ENCODE results near the gene CNNM3.

The CNNM3 gene

DNA sequence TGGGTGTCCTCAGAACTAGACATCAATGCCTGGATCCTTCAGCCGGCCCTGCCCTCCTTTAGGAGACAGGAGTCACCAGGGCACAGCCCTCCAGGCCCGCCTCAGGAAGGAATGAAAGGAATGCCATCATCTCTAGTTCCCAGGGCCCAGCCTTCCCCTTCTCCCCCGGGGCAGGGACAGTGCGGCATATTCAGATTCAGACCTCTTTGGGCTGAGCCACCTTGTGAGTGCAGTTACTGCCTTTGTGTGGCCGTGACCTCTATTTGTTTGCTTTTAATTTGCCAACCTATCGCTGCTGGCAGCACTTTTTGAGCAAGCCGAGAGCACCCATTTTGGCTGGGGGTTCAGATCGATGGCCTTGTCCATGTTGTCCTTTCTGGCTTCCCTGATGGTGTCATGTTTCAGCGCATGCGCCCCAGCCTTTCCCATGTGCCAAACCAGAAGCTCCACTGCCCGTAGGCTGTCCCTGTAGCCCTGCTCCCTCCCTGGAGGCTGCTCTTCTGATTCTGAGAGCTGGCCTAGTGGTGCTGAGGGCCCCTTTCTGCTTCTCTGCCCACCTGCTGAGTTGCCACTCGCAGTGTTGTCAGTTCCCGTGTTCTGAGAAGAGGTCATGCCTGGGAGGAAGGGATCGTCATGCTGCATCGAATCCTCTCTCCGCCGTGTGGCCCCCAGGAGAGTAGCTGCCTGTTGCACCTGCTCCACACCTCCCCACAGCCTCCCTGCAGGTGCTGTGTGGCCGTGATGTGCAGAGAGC is 16.9 kb downstream of the CNNM3 start:
- Mint-ChIP-seq H3K4me1 (ENCODE audit: low read depth) (no peaks in the 10 kb centered on the region), H3K27me3 (ENCODE audit: low read depth) (no peaks in the 10 kb centered on the region), H3K9me3 (no peaks in the 10 kb centered on the region), H3K36me3 (ENCODE audit: low read depth) (peaks cover 53% of the 10 kb centered on the region), H3K4me3 (no peak overlapping the region), H3K27ac (no peak overlapping the region)
- no peak for DNase-seq (ENCODE audit: low spot score)

- Mint-ChIP-seq H3K27me3 (ENCODE audit: low read depth) (no peaks in the 10 kb centered on the region), H3K36me3 (ENCODE audit: low read depth) (peaks cover 36% of the 10 kb centered on the region), H3K4me1 (ENCODE audit: low read depth) (peaks cover 8% of the 10 kb centered on the region)
Measured at GRCh38 chr2:96835830-96836229, 19.8 kb downstream of the CNNM3 start.

DNA sequence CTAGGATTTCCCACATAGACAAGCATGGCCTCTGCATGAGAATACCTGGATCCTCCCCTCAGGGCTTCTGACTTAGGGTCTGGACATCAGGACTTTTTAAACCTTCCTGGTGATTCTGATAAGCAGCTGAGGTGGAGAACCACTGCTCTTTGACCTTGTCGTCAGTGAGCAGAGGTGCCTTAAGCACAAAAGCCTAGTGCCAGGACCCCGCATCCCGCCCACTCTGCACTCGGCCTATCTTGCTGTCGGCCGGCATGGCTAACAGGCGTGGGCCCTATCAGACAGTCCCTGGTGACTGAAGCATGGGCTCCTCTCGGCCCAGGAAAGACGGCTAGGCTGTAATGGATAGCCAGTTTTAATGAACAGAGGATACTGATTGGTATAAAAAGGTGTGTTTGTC is 21.5 kb downstream of the CNNM3 start:
- no peak for DNase-seq (ENCODE audit: low spot score)
- H3K27me3 Mint-ChIP-seq (ENCODE audit: low read depth) = no peaks in the 10 kb centered on the region
- no peak overlapping the region for H3K4me3 Mint-ChIP-seq
- peaks cover 8% of the 10 kb centered on the region for H3K4me1 Mint-ChIP-seq (ENCODE audit: low read depth)
- no peaks in the 10 kb centered on the region for H3K9me3 Mint-ChIP-seq
- H3K36me3 Mint-ChIP-seq (ENCODE audit: low read depth) = peaks cover 29% of the 10 kb centered on the region
- H3K27ac Mint-ChIP-seq = no peak overlapping the region

More at GRCh38 chr2:96835830-96836229, 19.8 kb downstream of the CNNM3 start:
- Mint-ChIP-seq H3K4me3 (no peak overlapping the region), H3K27ac (no peak overlapping the region), H3K9me3 (no peaks in the 10 kb centered on the region)
- DNase-seq (ENCODE audit: low spot score) = no peak

DNA sequence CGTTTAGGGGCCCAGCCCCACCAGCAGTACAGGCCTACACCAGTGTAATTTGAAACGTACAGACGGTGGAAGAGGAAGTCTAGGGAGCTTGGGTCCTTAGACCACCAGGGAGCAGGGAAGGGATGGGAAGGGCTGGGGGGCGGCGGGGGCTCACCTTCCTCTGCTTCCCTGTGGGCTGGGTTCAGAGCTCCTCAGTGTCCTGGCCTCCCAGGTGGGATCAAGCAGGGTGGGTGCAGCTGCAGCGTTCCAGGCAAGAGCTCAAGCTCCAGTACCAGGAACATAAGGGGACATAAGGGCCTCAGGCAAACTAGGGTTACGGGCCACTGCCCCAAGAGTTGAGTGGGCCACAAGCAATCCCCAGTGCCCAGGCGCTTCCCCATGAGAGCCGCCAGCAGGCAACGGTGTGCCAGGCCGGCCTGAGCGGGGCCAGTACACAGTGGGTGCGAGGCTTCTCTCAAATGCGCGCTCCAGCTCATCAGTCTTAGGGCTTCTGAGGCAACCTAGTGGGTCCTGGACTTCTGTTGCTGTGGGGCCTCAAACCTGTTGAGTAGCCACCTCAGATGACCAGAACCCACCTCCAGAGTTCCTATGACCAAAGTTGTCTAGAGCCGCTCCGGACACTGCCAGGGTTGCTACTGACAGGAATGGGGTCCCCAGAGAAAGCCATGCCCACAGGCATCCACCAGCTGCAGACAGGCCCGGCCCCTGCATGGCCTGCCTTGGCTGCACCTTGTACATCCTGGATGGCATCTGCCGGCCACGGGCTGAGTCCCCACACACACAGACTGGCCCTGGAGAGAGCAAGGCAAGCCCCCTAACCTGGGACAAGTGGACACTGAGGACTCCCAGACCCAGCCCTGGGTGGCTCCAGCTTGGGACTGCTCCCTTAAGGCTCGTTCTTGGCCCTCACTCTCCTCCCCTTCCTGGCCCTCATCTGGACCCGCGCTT is 22.6 kb downstream of the CNNM3 start:
- Mint-ChIP-seq H3K27me3 (ENCODE audit: low read depth) (no peaks in the 10 kb centered on the region), H3K36me3 (ENCODE audit: low read depth) (peaks cover 24% of the 10 kb centered on the region), H3K27ac (peak overlapping the region; percentile 81), H3K9me3 (no peaks in the 10 kb centered on the region), H3K4me1 (ENCODE audit: low read depth) (peaks cover 12% of the 10 kb centered on the region), H3K4me3 (peak overlapping the region; percentile 64)
- no peak for DNase-seq (ENCODE audit: low spot score)

GRCh38 chr2:96839293-96839874 is 23.3 kb downstream of the CNNM3 start:
- Mint-ChIP-seq H3K27ac (peak overlapping the region; percentile 81), H3K4me1 (ENCODE audit: low read depth) (peaks cover 12% of the 10 kb centered on the region), H3K4me3 (peak overlapping the region; percentile 64), H3K36me3 (ENCODE audit: low read depth) (peaks cover 25% of the 10 kb centered on the region), H3K27me3 (ENCODE audit: low read depth) (no peaks in the 10 kb centered on the region), H3K9me3 (no peaks in the 10 kb centered on the region)
- DNase-seq (ENCODE audit: low spot score) = peak; percentile 82

DNA sequence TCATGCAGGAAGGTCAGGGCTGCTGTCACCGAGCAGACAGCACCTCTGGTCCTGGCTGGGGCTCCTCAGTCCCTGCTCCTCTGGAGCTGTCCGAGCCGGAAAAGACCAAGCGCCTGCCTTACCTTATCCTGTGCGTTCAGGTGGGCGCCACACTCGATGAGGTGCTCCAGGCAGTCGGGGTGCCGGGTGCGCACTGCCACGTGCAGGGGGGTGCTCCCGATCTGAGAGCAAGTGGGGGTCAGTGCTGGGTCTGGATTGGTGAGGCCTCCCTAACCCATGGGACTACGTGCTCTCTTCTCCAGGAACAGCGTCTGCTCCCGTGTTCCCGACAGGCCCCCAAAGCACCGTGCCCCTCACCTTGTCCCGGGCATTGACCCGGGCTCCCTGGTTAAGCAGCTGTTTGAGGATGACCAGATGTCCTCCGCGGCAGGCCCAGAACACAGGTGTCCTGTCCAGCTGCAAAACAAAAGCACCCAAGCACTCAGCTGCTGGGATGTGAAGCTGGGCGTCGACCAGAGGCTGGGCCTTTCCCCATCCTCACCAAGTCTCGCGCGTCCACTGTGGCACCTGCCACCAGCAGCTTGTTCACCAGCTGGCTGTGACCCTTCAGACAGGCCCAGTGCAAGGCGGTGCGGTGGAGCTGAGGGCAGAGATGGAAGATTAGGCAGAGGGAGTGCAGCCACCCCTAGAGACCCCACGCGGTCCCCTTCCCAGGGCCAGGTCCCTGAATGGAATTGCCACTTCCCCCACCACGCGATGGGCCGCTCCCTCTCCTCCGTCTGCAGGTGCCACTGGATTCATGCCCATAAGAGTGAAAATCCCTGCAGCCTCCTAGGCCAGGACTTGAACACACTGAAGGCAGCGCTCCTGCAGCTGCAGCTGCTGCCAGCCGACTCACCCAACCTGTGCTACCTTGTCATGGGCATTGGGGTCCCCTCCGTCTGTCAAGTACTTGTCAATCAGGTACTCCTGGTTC is 24.1 kb downstream of the CNNM3 start:
- no peak for DNase-seq (ENCODE audit: low spot score)
- Mint-ChIP-seq H3K9me3 (no peaks in the 10 kb centered on the region), H3K27ac (peak overlapping the region; percentile 31), H3K4me1 (ENCODE audit: low read depth) (peaks cover 12% of the 10 kb centered on the region), H3K4me3 (peak overlapping the region; percentile 24), H3K36me3 (ENCODE audit: low read depth) (peaks cover 22% of the 10 kb centered on the region), H3K27me3 (ENCODE audit: low read depth) (no peaks in the 10 kb centered on the region)

GRCh38 chr2:96841701-96842495 is 25.8 kb downstream of the CNNM3 start:
- Mint-ChIP-seq H3K27ac (no peak overlapping the region), H3K4me3 (no peak overlapping the region), H3K36me3 (ENCODE audit: low read depth) (peaks cover 25% of the 10 kb centered on the region), H3K9me3 (no peaks in the 10 kb centered on the region), H3K4me1 (ENCODE audit: low read depth) (peaks cover 12% of the 10 kb centered on the region), H3K27me3 (ENCODE audit: low read depth) (no peaks in the 10 kb centered on the region)
- no peak for DNase-seq (ENCODE audit: low spot score)

GRCh38 chr2:96842600-96842999 is 26.5 kb downstream of the CNNM3 start:
- no peak for DNase-seq (ENCODE audit: low spot score)
- H3K27ac Mint-ChIP-seq = no peak overlapping the region
- H3K4me1 Mint-ChIP-seq (ENCODE audit: low read depth) = peaks cover 12% of the 10 kb centered on the region
- H3K9me3 Mint-ChIP-seq = no peaks in the 10 kb centered on the region
- H3K36me3 Mint-ChIP-seq (ENCODE audit: low read depth) = peaks cover 26% of the 10 kb centered on the region
- no peak overlapping the region for H3K4me3 Mint-ChIP-seq
- H3K27me3 Mint-ChIP-seq (ENCODE audit: low read depth) = no peaks in the 10 kb centered on the region

- no peak within 1 kb of the TSS for H3K4me3 Mint-ChIP-seq
- H3K27ac Mint-ChIP-seq = peak within 1 kb of the TSS; percentile 62
- no peak for DNase-seq (ENCODE audit: low spot score)
- H3K9me3 Mint-ChIP-seq = no peaks in the 10 kb centered on the region
- H3K36me3 Mint-ChIP-seq (ENCODE audit: low read depth) = peaks cover 32% of the 10 kb centered on the region
- no peaks in the 10 kb centered on the region for H3K27me3 Mint-ChIP-seq (ENCODE audit: low read depth)
- peaks cover 12% of the 10 kb centered on the region for H3K4me1 Mint-ChIP-seq (ENCODE audit: low read depth)
Measured at GRCh38 chr2:96843538-96844268, 27.6 kb downstream of the CNNM3 start, which contains the start of gene ANKRD23. Gene ANKRD23, minus strand, starts transcription at chr2:96844021. Its CDS starts 29 bp downstream, at chr2:96843992.

DNA sequence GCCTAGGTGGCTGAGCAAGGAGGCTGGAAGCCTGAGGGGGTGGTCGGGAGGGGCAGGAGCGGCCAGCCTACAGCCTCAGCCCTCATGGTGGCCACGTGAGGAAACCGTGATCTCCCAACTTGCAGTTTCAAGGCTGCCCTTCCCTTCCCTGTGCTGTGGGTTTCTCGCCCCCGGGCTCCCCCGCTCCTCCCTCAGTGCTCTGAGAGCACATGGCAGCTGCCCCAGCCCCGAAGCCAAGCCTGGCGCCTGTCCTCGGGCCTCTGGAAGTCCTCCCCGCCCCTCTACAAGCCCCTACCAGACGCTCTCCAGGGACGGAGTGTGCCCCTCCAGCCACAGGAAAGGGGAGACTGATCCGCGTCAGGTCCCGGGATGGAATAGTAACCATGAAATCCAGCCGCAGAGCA is 28.3 kb downstream of the CNNM3 start:
- no peak overlapping the region for H3K4me3 Mint-ChIP-seq
- peaks cover 10% of the 10 kb centered on the region for H3K4me1 Mint-ChIP-seq (ENCODE audit: low read depth)
- no peaks in the 10 kb centered on the region for H3K27me3 Mint-ChIP-seq (ENCODE audit: low read depth)
- no peak overlapping the region for H3K27ac Mint-ChIP-seq
- H3K9me3 Mint-ChIP-seq = no peaks in the 10 kb centered on the region
- no peak for DNase-seq (ENCODE audit: low spot score)
- H3K36me3 Mint-ChIP-seq (ENCODE audit: low read depth) = peaks cover 30% of the 10 kb centered on the region

GRCh38 chr2:96846825-96847224 is 30.8 kb downstream of the CNNM3 start:
- DNase-seq (ENCODE audit: low spot score) = no peak
- Mint-ChIP-seq H3K27ac (no peak overlapping the region), H3K4me3 (no peak overlapping the region), H3K27me3 (ENCODE audit: low read depth) (no peaks in the 10 kb centered on the region), H3K9me3 (no peaks in the 10 kb centered on the region), H3K4me1 (ENCODE audit: low read depth) (peaks cover 5% of the 10 kb centered on the region), H3K36me3 (ENCODE audit: low read depth) (peaks cover 37% of the 10 kb centered on the region)

DNA sequence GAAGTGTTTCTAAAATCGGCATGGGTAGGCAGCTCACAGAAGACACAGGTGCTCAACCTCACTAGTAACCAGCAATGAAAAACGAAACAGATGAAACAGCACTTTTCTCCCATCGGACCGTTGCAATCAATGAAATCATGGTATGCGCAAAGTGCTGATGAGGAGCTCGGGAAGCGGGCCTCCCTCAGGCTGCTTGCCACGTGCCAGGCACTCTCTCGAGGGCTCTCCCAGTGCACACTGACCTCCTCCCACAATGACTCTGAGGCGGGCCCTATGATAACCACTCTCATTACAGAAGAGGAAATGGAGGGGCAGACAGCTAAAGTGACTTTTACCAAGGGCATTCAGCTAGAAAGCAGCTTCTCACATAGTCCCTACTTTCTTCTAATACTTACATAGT is 31.5 kb downstream of the CNNM3 start:
- Mint-ChIP-seq H3K36me3 (ENCODE audit: low read depth) (peaks cover 41% of the 10 kb centered on the region), H3K27me3 (ENCODE audit: low read depth) (no peaks in the 10 kb centered on the region), H3K4me1 (ENCODE audit: low read depth) (peaks cover 5% of the 10 kb centered on the region), H3K9me3 (no peaks in the 10 kb centered on the region), H3K27ac (no peak overlapping the region), H3K4me3 (no peak overlapping the region)
- DNase-seq (ENCODE audit: low spot score) = no peak

Data from T-helper 2 cell treated with Interferon-gamma antibody and Interleukin-4, amounts not matched to agents 5 μg/mL and 100 μg/mL, for 36 hours (primary cell).